OCI-LY7 (cell line): Measurements from ENCODE around the gene BTNL2.

Source experiments
- EZH2phosphoT487 ChIP-seq: fragments of 200-600 bp; sonication (generic); IDR thresholded peaks from 2 replicates; pipeline ENCODE4 v1.6.1; 2018; ENCODE audit warnings: low read depth, borderline replicate concordance, mild to moderate bottlenecking, mixed run types, antibody characterized with exemption, low read length, moderate library complexity, mixed read lengths
- TF ChIP-seq, protein P1 (sequence below): fragments of 200-600 bp; sonication (generic); conservative IDR thresholded peaks from 2 replicates; pipeline ENCODE4 v1.5.1; 2014; ENCODE audit warnings: mild to moderate bottlenecking, antibody characterized with exemption, low read length, moderate library complexity, mixed read lengths

GRCh38 chr6:32426338-32426737 lies 19.4 kb upstream of the BTNL2 start:
- TF ChIP-seq, protein P1, sequence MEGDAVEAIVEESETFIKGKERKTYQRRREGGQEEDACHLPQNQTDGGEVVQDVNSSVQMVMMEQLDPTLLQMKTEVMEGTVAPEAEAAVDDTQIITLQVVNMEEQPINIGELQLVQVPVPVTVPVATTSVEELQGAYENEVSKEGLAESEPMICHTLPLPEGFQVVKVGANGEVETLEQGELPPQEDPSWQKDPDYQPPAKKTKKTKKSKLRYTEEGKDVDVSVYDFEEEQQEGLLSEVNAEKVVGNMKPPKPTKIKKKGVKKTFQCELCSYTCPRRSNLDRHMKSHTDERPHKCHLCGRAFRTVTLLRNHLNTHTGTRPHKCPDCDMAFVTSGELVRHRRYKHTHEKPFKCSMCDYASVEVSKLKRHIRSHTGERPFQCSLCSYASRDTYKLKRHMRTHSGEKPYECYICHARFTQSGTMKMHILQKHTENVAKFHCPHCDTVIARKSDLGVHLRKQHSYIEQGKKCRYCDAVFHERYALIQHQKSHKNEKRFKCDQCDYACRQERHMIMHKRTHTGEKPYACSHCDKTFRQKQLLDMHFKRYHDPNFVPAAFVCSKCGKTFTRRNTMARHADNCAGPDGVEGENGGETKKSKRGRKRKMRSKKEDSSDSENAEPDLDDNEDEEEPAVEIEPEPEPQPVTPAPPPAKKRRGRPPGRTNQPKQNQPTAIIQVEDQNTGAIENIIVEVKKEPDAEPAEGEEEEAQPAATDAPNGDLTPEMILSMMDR: no peak
- no peak for TF ChIP-seq EZH2phosphoT487
